ENCODE results near the gene TAF9B.
"Not testable (repeated sequence)": the region's sequence is repeated elsewhere in the genome, so short reads cannot be mapped to it uniquely, and the experiment has no call there.

TAF9B gene

DNA sequence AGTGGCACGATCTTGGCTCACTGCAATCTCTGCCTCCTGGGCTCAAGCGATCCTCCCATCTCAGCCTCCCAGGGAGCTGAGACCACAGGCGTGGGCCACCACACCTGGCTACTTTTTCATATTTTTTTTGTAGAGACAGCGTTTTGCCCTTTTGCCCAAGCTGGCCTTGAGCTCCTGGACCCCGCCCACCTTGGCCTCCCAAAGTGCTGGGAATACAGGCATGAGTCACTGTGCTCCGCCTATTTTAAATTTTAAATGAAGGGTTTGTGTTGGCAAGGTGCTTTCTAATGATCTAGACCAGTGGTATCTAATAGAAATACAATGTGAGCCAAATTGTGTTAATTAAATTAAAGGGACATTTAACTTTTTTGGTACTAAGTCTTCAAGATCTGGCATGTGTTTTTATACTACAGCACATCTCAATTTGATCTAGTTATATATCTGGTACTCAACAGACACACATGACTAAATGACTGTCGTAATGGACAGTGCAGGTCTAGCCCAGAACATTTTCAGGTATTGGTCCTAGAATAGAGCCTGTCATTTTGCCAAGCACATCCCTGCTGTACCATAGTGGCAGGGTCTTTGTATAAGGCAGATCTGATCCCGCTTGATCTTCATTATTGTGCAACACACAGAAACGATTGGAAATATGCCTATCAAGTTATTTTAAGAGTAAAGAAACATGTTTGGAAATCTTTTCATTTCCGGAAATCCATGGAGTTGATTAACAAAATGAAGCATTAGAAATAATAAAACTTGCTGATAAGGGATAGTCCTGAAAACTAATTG, 28.1 kb downstream of the TAF9B start:
- no peak for FAIRE-seq

DNA sequence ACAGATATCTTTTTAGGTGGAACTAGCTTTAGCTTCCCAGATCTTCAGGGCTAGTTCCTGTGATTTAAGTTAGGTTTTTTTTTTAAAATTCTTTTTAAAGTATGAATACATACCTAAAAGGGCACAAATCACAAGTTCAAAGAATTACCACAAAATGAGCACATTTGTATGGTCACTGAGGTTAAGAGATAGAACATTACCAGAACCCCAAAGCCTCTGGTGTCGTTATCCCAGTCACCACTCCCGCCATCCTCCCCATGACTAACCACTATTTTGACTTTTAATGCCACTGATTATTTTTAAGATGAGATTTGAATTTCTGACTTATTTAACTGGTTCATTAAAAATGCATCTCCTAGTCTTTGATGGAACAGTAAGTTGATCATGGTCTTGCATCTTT, 30.0 kb downstream of the TAF9B start:
- FAIRE-seq = no peak

DNA sequence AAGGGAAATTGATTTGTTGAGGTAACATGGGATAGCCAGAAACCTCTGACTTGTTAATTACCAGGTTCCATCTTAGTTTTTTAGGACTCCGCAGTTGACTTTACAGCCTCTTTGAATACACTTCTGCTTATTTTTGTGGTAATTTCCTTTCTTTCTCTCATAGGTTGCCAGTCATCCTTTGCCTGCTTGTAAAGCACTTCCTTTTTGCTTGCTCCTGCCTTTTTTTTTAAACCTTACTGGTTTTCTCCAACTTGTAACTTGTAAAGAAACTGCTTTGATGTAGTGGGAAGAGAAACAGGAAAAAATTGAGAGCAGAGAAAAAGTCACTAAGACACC, 32.8 kb downstream of the TAF9B start:
- no peak for FAIRE-seq

DNA sequence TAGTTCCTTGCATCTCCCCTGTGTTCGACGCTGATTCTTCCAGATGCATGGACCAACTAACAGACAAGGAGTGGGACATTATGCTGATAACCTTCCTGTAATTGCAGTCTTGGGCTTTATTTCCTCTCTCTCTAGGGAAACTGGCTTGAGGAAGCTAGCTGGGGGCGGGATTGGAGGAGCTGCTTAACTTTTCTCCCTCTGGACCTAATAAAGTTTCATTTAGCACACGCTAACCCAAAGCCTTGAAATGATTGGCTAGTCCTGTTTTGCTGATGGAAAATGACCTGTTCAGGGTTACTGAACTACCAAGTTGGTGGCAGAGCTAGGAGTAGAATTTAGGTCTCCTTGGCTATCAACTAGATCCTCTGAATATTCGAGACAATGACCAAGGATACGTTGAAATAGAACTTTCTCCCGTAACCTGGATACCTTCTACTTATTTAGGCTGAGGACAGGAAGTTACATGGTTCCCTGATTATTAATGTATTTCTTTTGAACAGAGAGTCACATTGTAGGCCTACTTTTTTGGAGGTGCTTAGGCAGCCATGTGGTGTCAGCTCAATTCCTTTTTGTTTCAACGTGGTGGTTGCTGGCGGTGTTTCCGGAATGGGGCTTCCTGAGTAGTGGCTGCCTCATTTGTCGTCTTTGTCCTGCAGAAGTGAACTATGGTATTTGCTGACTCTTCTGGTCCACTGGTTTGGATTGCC, 33.4 kb downstream of the TAF9B start:
- FAIRE-seq = no peak

DNA sequence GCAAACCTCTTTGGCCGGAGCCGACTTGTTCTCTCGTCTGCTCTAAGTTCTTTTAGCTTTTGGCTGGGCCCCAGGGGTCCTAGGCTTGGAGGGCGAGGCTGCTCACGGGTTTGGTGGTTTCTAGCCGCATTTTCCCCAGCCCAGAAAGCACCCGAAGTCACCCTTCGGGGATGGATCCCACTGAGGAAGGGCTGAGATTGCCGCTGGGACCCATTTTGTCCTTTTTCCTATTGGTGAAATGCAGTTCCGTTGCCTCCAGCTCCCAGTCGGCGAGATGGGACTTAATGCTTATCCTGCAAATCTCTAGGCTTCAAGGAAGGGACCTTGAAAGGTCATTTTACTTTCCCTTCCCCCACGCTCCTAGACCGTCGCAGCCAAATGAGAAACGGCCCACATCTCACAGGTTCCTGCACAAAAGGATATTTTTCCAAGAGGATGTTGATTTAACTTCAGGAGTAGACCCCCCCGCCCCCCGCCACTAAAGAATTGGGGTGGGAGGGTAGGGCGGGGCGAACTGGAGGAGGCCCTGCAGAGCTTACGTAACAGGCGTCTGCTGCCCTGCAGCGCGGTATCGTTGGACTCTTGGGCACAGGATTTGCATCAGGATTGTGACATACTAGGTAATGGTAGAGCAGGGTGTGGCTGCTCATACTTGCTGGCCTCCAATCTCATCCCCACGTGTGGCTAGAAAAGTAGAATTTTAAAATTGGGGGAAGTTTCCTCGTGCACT, 34.8 kb downstream of the TAF9B start:
- no peak for FAIRE-seq

DNA sequence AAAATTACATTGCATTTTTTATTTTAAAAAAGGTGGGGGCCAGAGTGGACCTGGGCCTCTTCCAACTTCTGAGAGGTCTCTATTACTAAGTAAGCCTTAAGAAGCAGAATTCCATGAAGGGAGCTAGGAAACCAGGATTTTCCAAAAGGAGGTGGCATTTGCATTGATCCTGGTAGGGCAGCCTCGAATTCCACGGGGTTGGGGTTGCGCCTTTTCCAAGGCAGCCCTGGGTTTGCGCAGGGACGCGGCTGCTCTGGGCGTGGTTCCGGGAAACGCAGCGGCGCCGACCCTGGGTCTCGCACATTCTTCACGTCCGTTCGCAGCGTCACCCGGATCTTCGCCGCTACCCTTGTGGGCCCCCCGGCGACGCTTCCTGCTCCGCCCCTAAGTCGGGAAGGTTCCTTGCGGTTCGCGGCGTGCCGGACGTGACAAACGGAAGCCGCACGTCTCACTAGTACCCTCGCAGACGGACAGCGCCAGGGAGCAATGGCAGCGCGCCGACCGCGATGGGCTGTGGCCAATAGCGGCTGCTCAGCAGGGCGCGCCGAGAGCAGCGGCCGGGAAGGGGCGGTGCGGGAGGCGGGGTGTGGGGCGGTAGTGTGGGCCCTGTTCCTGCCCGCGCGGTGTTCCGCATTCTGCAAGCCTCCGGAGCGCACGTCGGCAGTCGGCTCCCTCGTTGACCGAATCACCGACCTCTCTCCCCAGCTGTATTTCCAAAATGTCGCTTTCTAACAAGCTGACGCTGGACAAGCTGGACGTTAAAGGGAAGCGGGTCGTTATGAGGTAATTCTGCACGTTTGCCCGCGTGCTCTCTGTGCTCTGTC, 35.6 kb downstream of the TAF9B start, which contains the start of gene PGK1:
Gene PGK1 (plus strand): TSS at position 626 of the 824 bp plus-strand sequence. CDS start 93 bp downstream, at position 719.
- peak; percentile 85 for FAIRE-seq

DNA sequence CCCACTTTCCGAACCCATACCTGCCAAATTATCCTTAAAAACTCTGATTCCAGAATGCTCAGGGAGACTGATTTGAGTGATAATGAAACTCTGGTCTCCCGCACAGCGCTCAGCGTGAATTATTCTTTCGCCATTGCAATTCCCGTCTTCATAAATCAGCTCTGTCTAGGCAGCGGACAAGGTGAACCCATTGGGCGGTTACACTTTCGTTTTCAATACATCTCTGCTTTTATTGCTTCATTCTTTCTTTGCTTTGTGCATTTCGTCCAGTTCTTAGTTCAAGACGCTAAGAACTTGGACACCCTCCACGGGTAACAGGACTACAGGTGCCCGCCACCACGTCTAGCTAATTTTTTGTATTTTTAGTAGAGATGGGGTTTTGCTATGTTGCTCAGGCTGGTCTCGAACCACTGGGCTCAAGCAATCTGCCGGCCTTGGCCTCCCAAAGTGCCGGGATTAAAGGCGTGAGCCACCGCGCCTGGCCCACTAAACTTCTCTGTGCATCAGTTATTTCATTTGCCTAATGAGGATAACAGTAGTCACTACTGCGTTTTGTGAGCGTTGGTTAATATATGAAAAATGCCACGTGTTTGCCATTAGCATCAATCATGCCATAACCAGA, 36.3 kb downstream of the TAF9B start:
- no peak for FAIRE-seq

DNA sequence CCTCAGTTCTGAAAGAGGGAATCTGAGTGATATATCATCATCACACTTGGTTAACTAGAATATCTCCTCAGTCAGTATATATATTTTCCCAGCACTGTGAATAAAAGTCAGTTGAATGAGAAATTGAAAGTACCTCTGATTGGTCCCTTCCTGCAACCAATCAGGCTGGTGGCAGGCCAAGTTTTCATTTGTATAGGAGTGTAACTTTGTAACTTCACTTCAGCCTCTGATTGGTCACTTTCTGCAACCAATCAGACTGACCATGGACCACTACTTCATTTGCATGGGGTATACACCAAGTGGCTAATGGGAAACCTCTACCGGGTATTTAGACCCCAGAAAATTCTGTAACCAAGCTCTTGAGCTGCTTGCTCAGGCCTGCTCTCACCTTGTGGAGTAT, 37.4 kb downstream of the TAF9B start:
- FAIRE-seq = no peak

DNA sequence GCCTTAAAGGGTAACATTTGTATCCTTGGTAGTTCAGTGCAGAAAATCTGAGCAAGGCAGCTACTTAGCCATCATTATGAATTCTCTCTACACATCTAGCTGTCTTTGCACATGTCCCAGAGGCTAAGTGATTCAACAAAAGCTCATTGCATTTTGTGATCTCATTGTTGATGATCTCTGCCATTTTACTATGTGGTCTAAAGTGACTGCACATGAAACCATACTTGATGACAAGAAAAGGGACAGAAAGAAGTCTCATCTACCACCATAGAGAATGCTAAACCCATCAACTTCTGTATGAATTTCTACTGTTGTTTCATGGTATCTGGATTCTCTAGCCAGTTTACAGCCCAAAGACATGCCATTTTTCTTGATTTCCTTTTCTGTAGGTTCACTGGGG, 41.3 kb downstream of the TAF9B start:
- no peak for FAIRE-seq

DNA sequence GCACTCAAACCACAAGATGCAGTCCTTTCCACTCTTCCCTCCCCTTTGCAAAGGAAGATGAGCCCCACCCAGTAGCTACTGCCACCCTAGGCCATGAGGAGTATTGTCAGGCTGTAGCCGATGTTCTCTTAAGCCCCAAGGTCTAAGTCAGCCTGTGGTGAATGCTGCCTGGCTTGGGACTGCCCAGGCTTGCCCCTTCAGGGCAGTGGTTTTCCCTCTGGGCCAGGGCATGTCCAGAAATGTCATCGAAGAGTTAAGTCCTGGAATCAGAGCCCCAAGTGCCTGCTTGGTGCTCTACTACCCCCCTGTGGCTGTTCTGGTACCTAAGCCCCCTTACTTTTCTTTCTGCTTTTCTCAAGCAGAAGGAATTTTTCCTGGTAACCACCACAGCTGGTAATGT, 47.2 kb downstream of the TAF9B start:
- no peak for FAIRE-seq

DNA sequence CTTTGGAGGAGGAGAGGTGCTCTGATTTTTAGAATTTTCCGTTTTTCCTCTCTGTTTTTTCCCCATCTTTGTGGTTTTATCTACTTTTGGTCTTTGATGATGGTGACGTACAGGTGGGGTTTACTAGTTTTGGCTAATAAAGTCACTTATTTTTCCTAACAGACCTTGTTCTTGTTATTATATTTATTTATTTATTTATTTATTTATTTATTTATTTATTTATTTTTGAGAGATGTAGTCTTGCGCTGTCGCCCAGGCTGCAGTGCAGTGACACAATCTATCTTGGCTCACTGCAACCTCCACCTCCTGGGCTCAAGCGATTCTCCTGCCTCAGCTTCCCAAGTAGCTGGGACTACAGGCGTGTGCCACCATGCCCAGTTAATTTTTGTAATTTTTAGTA, 58.0 kb downstream of the TAF9B start:
- not testable (repeated sequence) for FAIRE-seq

Measured in G401.6 (cell line).